Uterus (tissue), 2 donors: ENCODE measurements around the gene HTR3B.

Experiments used
- POLR2A ChIP-seq, 2 donors: fragments of 450-650 bp; IDR thresholded peaks; one replicate each; pipeline ENCODE4 v1.6.1; 2016; ENCODE audit warnings: antibody characterized with exemption in 2 of 2, mild to moderate bottlenecking in 1 of 2, moderate library complexity in 1 of 2
- TF ChIP-seq, protein P1 (sequence below), 4 experiments: fragments of 200-600 bp in 2 of 4; fragments of 450-650 bp in 2 of 4; sonication (generic) in 2 of 4; IDR thresholded peaks; one replicate each; pipeline ENCODE4 v1.5.1; 2016 to 2019; ENCODE audit warnings: antibody characterized with exemption in 4 of 4, mild to moderate bottlenecking in 2 of 4, moderate library complexity in 1 of 4

DNA sequence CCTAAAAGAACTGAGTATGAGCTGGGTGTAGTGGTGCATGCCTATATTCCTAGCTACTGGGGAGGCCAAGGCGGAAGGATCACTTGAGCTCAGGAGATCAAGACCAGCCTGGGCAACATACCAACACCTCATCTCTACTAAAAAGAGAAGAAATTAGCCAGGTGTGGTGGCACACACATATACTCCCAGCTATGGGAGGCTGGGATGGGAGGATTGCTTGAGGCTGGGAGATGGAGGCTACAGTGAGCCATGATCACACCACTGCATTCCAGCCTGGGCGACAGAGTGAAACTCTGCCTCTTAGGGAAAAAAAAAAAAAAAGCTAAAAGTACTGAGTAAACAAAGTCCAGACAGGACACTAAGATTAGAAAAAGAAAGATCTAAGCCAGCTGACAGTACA, 3.5 kb upstream of the HTR3B start:
- TF ChIP-seq, protein P1, sequence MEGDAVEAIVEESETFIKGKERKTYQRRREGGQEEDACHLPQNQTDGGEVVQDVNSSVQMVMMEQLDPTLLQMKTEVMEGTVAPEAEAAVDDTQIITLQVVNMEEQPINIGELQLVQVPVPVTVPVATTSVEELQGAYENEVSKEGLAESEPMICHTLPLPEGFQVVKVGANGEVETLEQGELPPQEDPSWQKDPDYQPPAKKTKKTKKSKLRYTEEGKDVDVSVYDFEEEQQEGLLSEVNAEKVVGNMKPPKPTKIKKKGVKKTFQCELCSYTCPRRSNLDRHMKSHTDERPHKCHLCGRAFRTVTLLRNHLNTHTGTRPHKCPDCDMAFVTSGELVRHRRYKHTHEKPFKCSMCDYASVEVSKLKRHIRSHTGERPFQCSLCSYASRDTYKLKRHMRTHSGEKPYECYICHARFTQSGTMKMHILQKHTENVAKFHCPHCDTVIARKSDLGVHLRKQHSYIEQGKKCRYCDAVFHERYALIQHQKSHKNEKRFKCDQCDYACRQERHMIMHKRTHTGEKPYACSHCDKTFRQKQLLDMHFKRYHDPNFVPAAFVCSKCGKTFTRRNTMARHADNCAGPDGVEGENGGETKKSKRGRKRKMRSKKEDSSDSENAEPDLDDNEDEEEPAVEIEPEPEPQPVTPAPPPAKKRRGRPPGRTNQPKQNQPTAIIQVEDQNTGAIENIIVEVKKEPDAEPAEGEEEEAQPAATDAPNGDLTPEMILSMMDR (IDR thresholded peaks at IDR 0.05): no peak
- TF ChIP-seq POLR2A (IDR thresholded peaks at IDR 0.05): no peak
